ENCODE data around the gene OXT.
A peak's percentile ranks its signal among the peaks of the same experiment; 100 is the strongest.
"Not testable (repeated sequence)": the region's sequence is repeated elsewhere in the genome, so short reads cannot be mapped to it uniquely, and the experiment has no call there.

OXT gene

GRCh38 chr20:3071610-3072529 lies at the start of gene OXT:
TSS of gene OXT (plus strand) at chr20:3071620. CDS start at chr20:3071656, 36 bp downstream.
- DNase-seq (ENCODE audit: low spot score): no peak

GRCh38 chr20:3021777-3022176 lies 49.6 kb upstream of the OXT start:
- no peak for DNase-seq (ENCODE audit: low spot score)

GRCh38 chr20:3022559-3023490 lies 48.6 kb upstream of the OXT start:
- DNase-seq (ENCODE audit: low spot score): not testable (repeated sequence)

- no peak for DNase-seq (ENCODE audit: low spot score)
These were observed 43.4 kb upstream of the OXT start for GRCh38 chr20:3027987-3028386.

- DNase-seq (ENCODE audit: low spot score): no peak
These were observed 39.8 kb upstream of the OXT start for GRCh38 chr20:3031524-3032147.

GRCh38 chr20:3032624-3033023 lies 38.8 kb upstream of the OXT start:
- no peak for DNase-seq (ENCODE audit: low spot score)

DNA sequence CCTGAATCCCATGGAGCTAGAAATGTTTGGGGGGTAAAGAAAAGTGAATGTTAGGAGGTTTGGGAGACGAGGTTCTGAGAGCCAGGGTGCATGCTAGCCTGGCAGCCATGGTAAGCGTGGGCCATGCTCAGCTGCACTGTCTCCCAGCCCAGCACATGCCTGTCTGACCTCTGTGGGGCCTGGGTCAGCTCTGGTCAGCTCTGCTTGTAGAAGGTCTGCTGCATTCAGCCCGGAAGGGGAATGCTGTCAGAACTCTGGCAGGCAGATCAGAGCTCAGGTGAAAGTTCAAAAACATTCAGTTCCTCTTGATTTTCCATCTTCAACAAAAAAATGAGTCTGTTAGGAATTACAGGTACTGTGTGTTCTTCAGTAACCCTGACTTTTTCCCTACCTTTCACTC lies 33.8 kb upstream of the OXT start:
- DNase-seq (ENCODE audit: low spot score): no peak

GRCh38 chr20:3038454-3038853 lies 33.0 kb upstream of the OXT start:
- DNase-seq (ENCODE audit: low spot score): no peak

DNA sequence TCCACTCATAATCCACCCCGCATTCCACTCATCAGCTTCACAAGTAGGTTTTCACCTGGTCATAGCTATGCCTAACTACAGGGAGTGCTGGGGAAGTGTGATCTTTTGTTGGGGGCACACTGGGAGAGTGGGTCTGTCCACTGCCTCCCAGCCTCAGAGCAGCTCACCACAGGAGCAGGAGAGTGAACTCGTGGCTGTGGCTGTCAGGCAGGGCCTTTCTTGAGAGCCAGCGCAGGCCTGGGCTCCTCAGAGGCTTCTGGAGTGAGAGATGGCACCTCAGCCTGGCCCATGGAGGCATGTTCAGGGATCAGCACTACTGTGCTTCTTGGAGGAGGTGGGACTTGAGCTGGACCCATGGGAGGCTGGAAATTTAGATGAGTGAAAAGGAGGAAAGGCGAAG lies 32.0 kb upstream of the OXT start:
- DNase-seq (ENCODE audit: low spot score): no peak

- no peak for DNase-seq (ENCODE audit: low spot score)
These were observed 31.3 kb upstream of the OXT start for GRCh38 chr20:3040086-3040485.

DNA sequence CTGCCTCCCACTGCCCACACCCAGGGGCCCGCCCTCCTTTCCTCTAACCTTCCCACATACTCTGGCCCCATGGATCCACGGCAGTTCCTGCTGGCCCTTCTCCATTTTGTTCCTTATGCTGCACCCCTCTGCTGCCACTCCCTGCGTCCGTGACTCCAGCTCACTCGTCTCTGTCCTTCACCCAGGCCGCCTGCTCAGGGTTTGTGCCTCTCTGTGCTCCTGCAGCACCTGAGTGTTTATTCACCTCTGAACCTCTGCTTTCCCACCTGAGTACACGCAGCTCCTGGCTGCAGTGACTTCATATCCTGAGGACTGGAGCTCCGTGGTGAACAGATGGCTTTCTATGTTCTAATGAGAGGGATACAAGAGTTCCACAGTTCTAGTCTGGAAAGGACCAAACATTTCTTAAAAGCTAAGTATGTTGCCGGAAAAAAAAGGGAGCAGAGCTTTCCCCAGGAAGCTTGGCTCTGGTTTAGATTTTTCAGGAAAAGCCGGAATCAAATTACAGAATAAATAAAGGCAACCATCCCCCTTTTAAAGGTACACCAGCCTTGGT lies 29.5 kb upstream of the OXT start:
- no peak for DNase-seq (ENCODE audit: low spot score)

GRCh38 chr20:3042625-3043024 lies 28.8 kb upstream of the OXT start:
- no peak for DNase-seq (ENCODE audit: low spot score)

GRCh38 chr20:3043322-3043721 lies 28.1 kb upstream of the OXT start, which contains the start of gene GNRH2:
TSS of gene GNRH2 (plus strand) at chr20:3043622. CDS start at chr20:3044415, 793 bp downstream.
- no peak for DNase-seq (ENCODE audit: low spot score)

GRCh38 chr20:3044336-3044965 lies 27.0 kb upstream of the OXT start:
- DNase-seq (ENCODE audit: low spot score): no peak

DNA sequence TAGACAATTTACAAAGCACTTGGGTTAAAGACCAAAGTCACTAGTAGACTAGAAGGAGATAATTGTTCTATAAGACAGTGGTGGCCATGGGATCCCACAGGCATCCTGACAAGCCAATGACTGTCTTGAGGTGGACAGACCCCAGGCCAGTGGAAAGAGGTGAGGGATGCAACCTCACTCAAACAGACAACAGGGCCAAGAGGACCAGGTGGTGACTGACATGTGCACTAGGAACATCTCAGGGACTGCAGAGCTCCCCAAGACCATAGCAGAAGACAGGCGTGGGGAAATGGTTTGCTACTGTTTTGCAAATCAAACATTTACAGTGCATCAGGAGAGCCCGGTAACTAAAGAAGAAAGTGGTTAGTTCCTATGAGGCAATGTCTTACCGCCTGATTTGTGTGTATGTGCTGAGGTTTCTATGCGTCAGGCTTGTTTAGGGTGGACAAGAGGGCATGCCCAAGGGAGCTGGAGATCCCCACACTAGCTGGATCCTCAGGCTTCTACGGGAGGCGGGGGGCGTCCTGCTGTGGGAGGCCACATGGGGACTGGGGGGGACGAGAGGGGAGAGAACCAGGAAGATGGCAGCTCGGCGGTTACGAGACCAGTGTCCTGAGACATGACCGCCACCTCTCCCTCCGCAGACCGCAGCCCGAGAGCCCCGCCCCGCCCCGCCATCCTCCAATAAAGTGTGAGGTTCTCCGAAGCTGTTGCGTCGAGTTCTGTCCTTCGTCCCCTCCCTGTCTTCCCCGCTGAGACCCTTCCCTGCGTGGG lies 26.2 kb upstream of the OXT start:
- DNase-seq (ENCODE audit: low spot score): no peak

DNA sequence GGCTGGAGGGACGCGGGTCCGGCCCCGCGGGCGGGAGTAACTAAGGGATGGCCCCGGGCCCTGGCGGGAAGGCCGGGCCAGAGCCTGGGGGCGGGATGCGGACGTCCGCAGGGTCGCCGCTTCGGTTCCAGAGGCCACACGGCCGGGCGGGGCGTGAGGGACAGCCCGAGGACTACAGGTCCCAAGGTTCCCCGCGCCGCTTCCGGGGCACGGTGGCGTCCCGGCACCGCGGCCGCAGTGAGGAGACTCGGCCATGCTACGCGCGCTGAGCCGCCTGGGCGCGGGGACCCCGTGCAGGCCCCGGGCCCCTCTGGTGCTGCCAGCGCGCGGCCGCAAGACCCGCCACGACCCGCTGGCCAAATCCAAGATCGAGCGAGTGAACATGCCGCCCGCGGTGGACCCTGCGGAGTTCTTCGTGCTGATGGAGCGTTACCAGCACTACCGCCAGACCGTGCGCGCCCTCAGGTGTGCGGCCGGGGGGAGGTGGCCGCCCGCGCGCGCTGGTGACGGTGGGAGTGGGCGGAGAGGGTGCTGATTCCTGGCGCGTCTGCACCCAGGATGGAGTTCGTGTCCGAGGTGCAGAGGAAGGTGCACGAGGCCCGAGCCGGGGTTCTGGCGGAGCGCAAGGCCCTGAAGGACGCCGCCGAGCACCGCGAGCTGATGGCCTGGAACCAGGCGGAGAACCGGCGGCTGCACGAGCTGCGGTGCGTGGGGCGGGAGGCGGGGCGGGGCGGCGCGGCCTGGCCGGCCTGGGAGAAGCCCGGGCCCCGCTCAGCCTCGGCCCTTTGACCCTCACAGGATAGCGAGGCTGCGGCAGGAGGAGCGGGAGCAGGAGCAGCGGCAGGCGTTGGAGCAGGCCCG lies 25.4 kb upstream of the OXT start, which contains the start of gene MRPS26:
Gene MRPS26, plus strand, starts transcription at position 237 of the 861 bp plus-strand sequence. Its CDS starts 17 bp downstream, at position 254.
- peak; percentile 51 for DNase-seq (ENCODE audit: low spot score)

DNA sequence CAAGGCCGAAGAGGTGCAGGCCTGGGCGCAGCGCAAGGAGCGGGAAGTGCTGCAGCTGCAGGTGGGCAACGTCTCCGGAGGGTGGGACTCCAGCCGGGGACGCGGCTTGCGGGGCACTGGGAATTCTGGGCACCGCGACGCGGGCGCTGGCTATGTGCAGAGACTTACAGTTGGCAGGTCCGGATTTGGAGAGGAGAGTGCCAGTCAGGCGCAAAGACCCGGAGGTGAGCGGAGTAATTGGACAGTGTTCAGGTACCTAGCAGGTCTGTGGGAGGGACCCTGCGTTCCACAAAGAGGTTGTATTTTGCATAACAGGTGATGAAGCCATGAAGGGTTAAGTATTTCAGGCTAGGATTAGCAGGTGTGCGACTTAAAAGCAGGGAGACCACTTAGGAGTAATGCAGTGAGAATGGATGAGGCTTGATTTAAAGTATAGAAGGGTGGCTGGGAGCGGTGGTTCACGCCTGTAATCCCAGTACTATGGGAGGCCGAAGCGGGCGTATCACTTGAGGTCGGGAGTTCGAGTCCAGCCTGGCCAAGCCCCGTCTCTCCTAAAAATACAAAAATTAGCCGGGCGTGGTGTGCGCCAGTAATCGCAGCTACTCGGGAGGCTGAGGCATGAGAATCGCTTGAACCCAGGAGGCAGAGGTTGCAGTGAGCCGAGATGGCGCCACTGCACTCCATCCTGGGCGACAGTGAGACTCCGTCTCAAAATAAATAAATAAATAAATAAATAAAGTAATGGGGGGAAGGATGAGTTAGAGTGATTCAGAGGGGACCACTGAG lies 24.6 kb upstream of the OXT start:
- DNase-seq (ENCODE audit: low spot score): no peak

Data from hematopoietic multipotent progenitor cell treated with erythropoietin and hydrocortisone succinate and interleukin-3 and kit ligand, for 15 days (in vitro differentiated cells).